Activated CD8-positive, alpha-beta T cell treated with anti-CD3 and anti-CD28 coated beads, Interleukin-2, amount 10 ng/mL, durations not matched to agents 7 days and 5 days (primary cell): Measurements from ENCODE around the gene PLA2G4B. TPM values are rescaled to one million over a fixed set of nuclear protein-coding genes. Genes with fewer than 3 reads are reported as not detected.

Experiments
- ATAC-seq: fragments of 150-1000 bp; cut with Tn5 transposase; one replicate; pipeline ENCODE4 v1.10.0; 2021; ENCODE audit warnings: moderate library complexity
- CTCF ChIA-PET: fragments of 350-600 bp; sonication (Branson Sonifier 250); formaldehyde crosslinking; loops from one replicate; lab custom pipeline; 2021; ENCODE audit warnings: antibody characterized with exemption; lab: Charles Lee
- POLR2A ChIA-PET: fragments of 350-600 bp; sonication (Branson Sonifier 250); formaldehyde crosslinking; loops from one replicate; lab custom pipeline; 2021; ENCODE audit warnings: antibody characterized with exemption; lab: Charles Lee
- DNase-seq: peaks from one replicate; pipeline ENCODE4 v3.0.0-alpha.2; 2020
- H3K27ac Mint-ChIP-seq: one replicate; pipeline ENCODE4 v1.8.0; 2021; ENCODE audit warnings: mild to moderate bottlenecking, mixed read lengths
- H3K27me3 Mint-ChIP-seq: one replicate; pipeline ENCODE4 v1.8.0; 2021; ENCODE audit warnings: low read depth, mixed read lengths
- H3K36me3 Mint-ChIP-seq: one replicate; pipeline ENCODE4 v1.8.0; 2021; ENCODE audit warnings: low read depth, mixed read lengths
- H3K4me1 Mint-ChIP-seq: one replicate; pipeline ENCODE4 v1.8.0; 2021; ENCODE audit warnings: low read depth, mixed read lengths
- H3K4me3 Mint-ChIP-seq: one replicate; pipeline ENCODE4 v1.8.0; 2021; ENCODE audit warnings: mild to moderate bottlenecking, mixed read lengths
- H3K9me3 Mint-ChIP-seq: one replicate; pipeline ENCODE4 v1.8.0; 2022; ENCODE audit warnings: mixed read lengths; ENCODE audit not compliant: insufficient read depth
- total RNA-seq, 2 experiments: library from RNA; stranded (reverse); gene quantifications; one replicate each; pipeline ENCODE4 v1.2.3, GENCODE V29; 2021

Gene PLA2G4B
- total RNA-seq = 10 to 100 TPM in 1 of 2 experiments, 1 to 10 TPM in 1; 8.9 to 13.1 TPM

- Mint-ChIP-seq H3K27me3 (no peaks in the 10 kb centered on the region), H3K9me3 (no peaks in the 10 kb centered on the region), H3K27ac (no peak within 1 kb of the TSS), H3K4me1 (peaks cover 21% of the 10 kb centered on the region), H3K4me3 (no peak within 1 kb of the TSS), H3K36me3 (peaks cover 7% of the 10 kb centered on the region)
- ATAC-seq (no peak), DNase-seq (no peak)
- ChIA-PET POLR2A (no interaction called here), CTCF (interaction anchor here (0.9 to 1.9 kb wide), 2 partner anchors 65 to 66 kb away, joined by 3 to 5 read pairs; partner anchors contain the start of gene MAPKBP1)
Measured at GRCh38 chr15:41838400-41838897, at the start of gene PLA2G4B. TSS of gene PLA2G4B (plus strand) at chr15:41838847. CDS start at chr15:41838914, 67 bp downstream.

- DNase-seq (no peak), ATAC-seq (no peak)
- H3K27ac Mint-ChIP-seq = no peak overlapping the region
- ChIA-PET CTCF (interaction anchor here (0.6 to 10.6 kb wide), 4 partner anchors 11 to 22 kb away, joined by 3 to 82 read pairs (median 16); partner anchors contain the start of gene MAPKBP1), POLR2A (interaction anchor here (0.5 kb wide), 1 partner anchor 405 kb away, joined by 3 read pairs; no protein-coding TSS in a partner anchor)
- H3K4me1 Mint-ChIP-seq = peaks cover 45% of the 10 kb centered on the region
- H3K9me3 Mint-ChIP-seq = no peaks in the 10 kb centered on the region
- H3K36me3 Mint-ChIP-seq = peaks cover 3% of the 10 kb centered on the region
- no peak overlapping the region for H3K4me3 Mint-ChIP-seq
- no peaks in the 10 kb centered on the region for H3K27me3 Mint-ChIP-seq
Measured at GRCh38 chr15:41789236-41789635, 49.4 kb upstream of the PLA2G4B start.

- Mint-ChIP-seq H3K4me3 (no peak overlapping the region), H3K27ac (peak overlapping the region; percentile 48), H3K9me3 (no peaks in the 10 kb centered on the region), H3K4me1 (peaks cover 47% of the 10 kb centered on the region), H3K36me3 (peaks cover 3% of the 10 kb centered on the region), H3K27me3 (no peaks in the 10 kb centered on the region)
- CTCF ChIA-PET = interaction anchor here (0.6 to 10.6 kb wide), 4 partner anchors 11 to 21 kb away, joined by 3 to 82 read pairs (median 16); partner anchors contain the start of gene MAPKBP1
- ATAC-seq (no peak), DNase-seq (no peak)
- POLR2A ChIA-PET = interaction anchor here (0.5 kb wide), 1 partner anchor 404 kb away, joined by 3 read pairs; no protein-coding TSS in a partner anchor
Measured at GRCh38 chr15:41789662-41790061, 49.0 kb upstream of the PLA2G4B start.

GRCh38 chr15:41790169-41790568 lies 48.5 kb upstream of the PLA2G4B start:
- ChIA-PET CTCF (interaction anchor here (1.5 to 10.6 kb wide), 4 partner anchors 12 to 21 kb away, joined by 3 to 82 read pairs (median 16); partner anchors contain the start of gene MAPKBP1), POLR2A (no interaction called here)
- Mint-ChIP-seq H3K27me3 (no peaks in the 10 kb centered on the region), H3K9me3 (no peaks in the 10 kb centered on the region), H3K4me1 (peaks cover 49% of the 10 kb centered on the region), H3K27ac (peak overlapping the region; percentile 48), H3K36me3 (peaks cover 2% of the 10 kb centered on the region), H3K4me3 (no peak overlapping the region)
- no peak for DNase-seq
- no peak for ATAC-seq

GRCh38 chr15:41790756-41791546 lies 47.7 kb upstream of the PLA2G4B start:
- Mint-ChIP-seq H3K4me3 (peak overlapping the region; percentile 62), H3K4me1 (peaks cover 54% of the 10 kb centered on the region), H3K27me3 (no peaks in the 10 kb centered on the region), H3K27ac (peak overlapping the region; percentile 83), H3K36me3 (no peaks in the 10 kb centered on the region), H3K9me3 (no peaks in the 10 kb centered on the region)
- ATAC-seq (peak; percentile 77), DNase-seq (peak; percentile 39)
- POLR2A ChIA-PET = interaction anchor here (0.6 kb wide), 1 partner anchor 10 kb away, joined by 3 read pairs; no protein-coding TSS in a partner anchor
- CTCF ChIA-PET = interaction anchor here (1.3 to 10.6 kb wide), 7 partner anchors 8 to 146 kb away, joined by 3 to 82 read pairs (median 7); partner anchors contain the start of gene MAPKBP1

GRCh38 chr15:41791547-41791937 lies 47.1 kb upstream of the PLA2G4B start:
- DNase-seq = no peak
- ATAC-seq = no peak
- Mint-ChIP-seq H3K4me1 (peaks cover 59% of the 10 kb centered on the region), H3K9me3 (no peaks in the 10 kb centered on the region), H3K36me3 (no peaks in the 10 kb centered on the region), H3K27ac (peak overlapping the region; percentile 83), H3K4me3 (peak overlapping the region; percentile 62), H3K27me3 (no peaks in the 10 kb centered on the region)
- ChIA-PET CTCF (interaction anchor here (1.3 to 10.6 kb wide), 6 partner anchors 9 to 146 kb away, joined by 3 to 82 read pairs (median 6); partner anchors contain the start of gene MAPKBP1), POLR2A (interaction anchor here (0.6 kb wide), 1 partner anchor 10 kb away, joined by 3 read pairs; no protein-coding TSS in a partner anchor)

GRCh38 chr15:41792000-41792637 lies 46.5 kb upstream of the PLA2G4B start:
- DNase-seq = no peak
- ATAC-seq = no peak
- no peak overlapping the region for H3K4me3 Mint-ChIP-seq
- CTCF ChIA-PET = interaction anchor here (1.3 to 10.6 kb wide), 6 partner anchors 9 to 145 kb away, joined by 3 to 82 read pairs (median 16); partner anchors contain the start of gene MAPKBP1
- peaks cover 64% of the 10 kb centered on the region for H3K4me1 Mint-ChIP-seq
- peak overlapping the region; percentile 83 for H3K27ac Mint-ChIP-seq
- no peaks in the 10 kb centered on the region for H3K36me3 Mint-ChIP-seq
- no peaks in the 10 kb centered on the region for H3K27me3 Mint-ChIP-seq
- no peaks in the 10 kb centered on the region for H3K9me3 Mint-ChIP-seq
- POLR2A ChIA-PET = no interaction called here

- H3K27ac Mint-ChIP-seq = peak overlapping the region; percentile 28
- no peak for DNase-seq
- POLR2A ChIA-PET = no interaction called here
- no peaks in the 10 kb centered on the region for H3K9me3 Mint-ChIP-seq
- no peak overlapping the region for H3K4me3 Mint-ChIP-seq
- H3K4me1 Mint-ChIP-seq = peaks cover 58% of the 10 kb centered on the region
- no peak for ATAC-seq
- no peaks in the 10 kb centered on the region for H3K36me3 Mint-ChIP-seq
- CTCF ChIA-PET = interaction anchor here (1.3 to 10.6 kb wide), 3 partner anchors 16 to 21 kb away, joined by 4 to 82 read pairs (median 33); partner anchors contain the start of gene MAPKBP1
- H3K27me3 Mint-ChIP-seq = no peaks in the 10 kb centered on the region
Measured at GRCh38 chr15:41794081-41794480, 44.6 kb upstream of the PLA2G4B start.

GRCh38 chr15:41795996-41796856 lies 42.4 kb upstream of the PLA2G4B start:
- Mint-ChIP-seq H3K4me1 (peaks cover 36% of the 10 kb centered on the region), H3K9me3 (no peaks in the 10 kb centered on the region), H3K27me3 (no peaks in the 10 kb centered on the region), H3K4me3 (no peak overlapping the region), H3K36me3 (peaks cover 13% of the 10 kb centered on the region), H3K27ac (peak overlapping the region; percentile 70)
- ChIA-PET POLR2A (interaction anchor here (1.0 kb wide), 1 partner anchor 15 kb away, joined by 3 read pairs; no protein-coding TSS in a partner anchor), CTCF (interaction anchor here (0.7 to 10.6 kb wide), 6 partner anchors 8 to 108 kb away, joined by 3 to 82 read pairs (median 4); partner anchors contain the start of gene MAPKBP1)
- DNase-seq = no peak
- ATAC-seq = no peak

GRCh38 chr15:41797201-41797944 lies 41.3 kb upstream of the PLA2G4B start:
- Mint-ChIP-seq H3K4me1 (peaks cover 25% of the 10 kb centered on the region), H3K9me3 (no peaks in the 10 kb centered on the region), H3K27me3 (no peaks in the 10 kb centered on the region), H3K36me3 (peaks cover 13% of the 10 kb centered on the region), H3K4me3 (no peak overlapping the region), H3K27ac (no peak overlapping the region)
- CTCF ChIA-PET = interaction anchor here (1.0 to 10.6 kb wide), 4 partner anchors 14 to 30 kb away, joined by 3 to 82 read pairs (median 19); partner anchors contain the start of gene MAPKBP1
- POLR2A ChIA-PET = interaction anchor here (1.0 kb wide), 1 partner anchor 14 kb away, joined by 3 read pairs; no protein-coding TSS in a partner anchor
- ATAC-seq (no peak), DNase-seq (no peak)
